AML-193 (cell line): Measurements from ENCODE around the gene RB1.
"Not testable (repeated sequence)": the region's sequence is repeated elsewhere in the genome, so short reads cannot be mapped to it uniquely, and the experiment has no call there.

Source experiments
- DNase-seq, 2 experiments: peaks; one replicate each; lab custom pipeline; 2025; lab: John Stamatoyannopoulos, UW

The RB1 gene

GRCh38 chr13:48448959-48449614 is 145.5 kb downstream of the RB1 start:
- DNase-seq: peak; percentile 89 to 90

GRCh38 chr13:48449656-48450055 is 146.1 kb downstream of the RB1 start:
- no peak for DNase-seq

GRCh38 chr13:48451196-48451595 is 147.6 kb downstream of the RB1 start:
- DNase-seq: not testable (repeated sequence)

GRCh38 chr13:48456546-48456945 is 153.0 kb downstream of the RB1 start:
- DNase-seq: no peak

GRCh38 chr13:48457578-48458242 is 154.2 kb downstream of the RB1 start:
- DNase-seq: no peak

GRCh38 chr13:48475230-48475629 is 171.7 kb downstream of the RB1 start:
- no peak for DNase-seq

GRCh38 chr13:48476215-48476614 is 172.7 kb downstream of the RB1 start:
- DNase-seq: peak; percentile 16 to 23

GRCh38 chr13:48476686-48477085 is 173.1 kb downstream of the RB1 start:
- DNase-seq: no peak

GRCh38 chr13:48477191-48477855 is 173.8 kb downstream of the RB1 start:
- DNase-seq: no peak

GRCh38 chr13:48478391-48478790 is 174.8 kb downstream of the RB1 start:
- DNase-seq: no peak

- no peak for DNase-seq
These were observed 180.0 kb downstream of the RB1 start for GRCh38 chr13:48483575-48483974.

- no peak for DNase-seq
These were observed 181.9 kb downstream of the RB1 start for GRCh38 chr13:48485432-48485831.

- no peak for DNase-seq
These were observed 182.8 kb downstream of the RB1 start for GRCh38 chr13:48486362-48486761.

- no peak for DNase-seq
These were observed 183.3 kb downstream of the RB1 start for GRCh38 chr13:48486836-48487235.

- no peak for DNase-seq
These were observed 184.4 kb downstream of the RB1 start for GRCh38 chr13:48487968-48488367.

- DNase-seq: no peak
These were observed 185.4 kb downstream of the RB1 start for GRCh38 chr13:48488995-48489394.

GRCh38 chr13:48489666-48490065 is 186.1 kb downstream of the RB1 start:
- DNase-seq: no peak

GRCh38 chr13:48490241-48490640 is 186.7 kb downstream of the RB1 start:
- DNase-seq: no peak

GRCh38 chr13:48491423-48492095 is 188.0 kb downstream of the RB1 start:
- no peak for DNase-seq

GRCh38 chr13:48492096-48492440 is 188.5 kb downstream of the RB1 start:
- no peak for DNase-seq

GRCh38 chr13:48492470-48493065 is 189.0 kb downstream of the RB1 start:
- peak; percentile 98 to 99 for DNase-seq

GRCh38 chr13:48493066-48493765 is 189.7 kb downstream of the RB1 start:
- no peak for DNase-seq
